ENCODE results near the gene ZNF283.

GRCh38 chr19:43811837-43812236 is 15.3 kb upstream of the ZNF283 start:
- no peak for TF ChIP-seq EZH2 (IDR thresholded peaks at IDR 0.05)
- no peak for TF ChIP-seq POLR2AphosphoS5 (IDR thresholded peaks at IDR 0.05; ENCODE audit: borderline replicate concordance, low read depth, low read length)
- no peak for TF ChIP-seq FOXP2 (optimal IDR thresholded peaks at IDR 0.05; ENCODE audit: control extremely low read depth, extremely low read length, insufficient read depth)

Data from SK-N-MC (cell line).